IMR-90 (cell line): ENCODE measurements around the gene HSPB1. TPM values are rescaled to one million over a fixed set of nuclear protein-coding genes. Genes with fewer than 3 reads are reported as not detected.

ENCODE experiments used
- ATAC-seq: fragments of 200-7000 bp; cut with Tn5 transposase; 2 replicates; pipeline ENCODE4 v1.9.1; 2020; ENCODE audit warnings: low read depth, mild to moderate bottlenecking, moderate library complexity
- BruUV-seq: library from RNA; stranded (reverse); fragments of 400-500 nt; replicated peaks from 2 replicates; lab custom pipeline; 2021; lab: Mats Ljungman, UMichigan
- CTCF ChIA-PET: fragments of 300-600 bp; formaldehyde crosslinking; extraction: SDS; loops from one replicate; lab custom pipeline; 2021; ENCODE audit warnings: antibody characterized with exemption; lab: Yijun Ruan, JAX
- POLR2A ChIA-PET: fragments of 300-600 bp; sonication (Branson Sonifier 250); formaldehyde crosslinking; loops from one replicate; lab custom pipeline; 2022; ENCODE audit warnings: antibody characterized with exemption; ENCODE audit not compliant: unreplicated experiment; lab: Charles Lee
- DNase-seq: peaks from one replicate; pipeline ENCODE4 v3.0.0; 2013
- H2AFZ ChIP-seq: replicated peaks from 2 replicates; pipeline ENCODE3; 2013; ENCODE audit warnings: low read length, mild to moderate bottlenecking; ENCODE audit not compliant: poor library complexity
- H2AK5ac ChIP-seq: 2 replicates; pipeline ENCODE4 v1.6.1; 2013; ENCODE audit warnings: low read depth, low read length, inconsistent platforms
- H2AK9ac ChIP-seq: replicated peaks from 2 replicates; pipeline ENCODE3; 2013; ENCODE audit warnings: mild to moderate bottlenecking, low read depth, low read length, moderate library complexity; ENCODE audit not compliant: poor library complexity
- H2BK120ac ChIP-seq: 2 replicates; pipeline ENCODE4 v1.6.1; 2013; ENCODE audit warnings: low read depth, low read length, inconsistent platforms
- H2BK15ac ChIP-seq: 3 replicates; pipeline ENCODE4 v1.6.1; 2013; ENCODE audit warnings: low read depth, low read length, inconsistent platforms
- H2BK20ac ChIP-seq: 2 replicates; pipeline ENCODE4 v1.6.1; 2013; ENCODE audit warnings: low read depth, mild to moderate bottlenecking, inconsistent platforms, low read length, moderate library complexity
- H2BK5ac ChIP-seq: 2 replicates; pipeline ENCODE4 v1.6.1; 2013; ENCODE audit warnings: mild to moderate bottlenecking, low read depth, low read length, inconsistent platforms; ENCODE audit not compliant: poor library complexity, severe bottlenecking
- H3K14ac ChIP-seq: replicated peaks from 2 replicates; pipeline ENCODE4 v1.6.1; 2013; ENCODE audit warnings: low read depth, low read length, inconsistent platforms
- H3K18ac ChIP-seq: 2 replicates; pipeline ENCODE4 v1.6.1; 2013; ENCODE audit warnings: low read depth, low read length, control low read depth
- H3K23ac ChIP-seq: 2 replicates; pipeline ENCODE4 v1.6.1; 2013; ENCODE audit warnings: low read depth, low read length, inconsistent platforms
- H3K27ac ChIP-seq: 2 replicates; pipeline ENCODE4 v1.5.1; 2013; ENCODE audit warnings: mild to moderate bottlenecking, control low read depth, low read length; ENCODE audit not compliant: insufficient read depth
- H3K27me3 ChIP-seq: 2 replicates; pipeline ENCODE4 v1.6.1; 2013; ENCODE audit warnings: low read length; ENCODE audit not compliant: control insufficient read depth, insufficient read depth
- H3K36me3 ChIP-seq: 2 replicates; pipeline ENCODE4 v1.6.1; 2013; ENCODE audit warnings: low read length, mixed read lengths; ENCODE audit not compliant: control insufficient read depth, insufficient read depth
- H3K4ac ChIP-seq: 2 replicates; pipeline ENCODE4 v1.6.1; 2013; ENCODE audit warnings: low read depth, low read length, inconsistent platforms
- H3K4me1 ChIP-seq: 2 replicates; pipeline ENCODE4 v1.6.1; 2013; ENCODE audit warnings: low read length, mixed read lengths; ENCODE audit not compliant: control insufficient read depth, insufficient read depth
- H3K4me2 ChIP-seq: 2 replicates; pipeline ENCODE4 v1.6.1; 2013; ENCODE audit warnings: low read depth, mild to moderate bottlenecking, control low read depth, low read length, moderate library complexity
- H3K4me3 ChIP-seq: 2 replicates; pipeline ENCODE4 v1.5.1; 2013; ENCODE audit warnings: low read depth, mild to moderate bottlenecking, control low read depth, low read length, moderate library complexity; ENCODE audit not compliant: insufficient read depth
- H3K56ac ChIP-seq: 2 replicates; pipeline ENCODE4 v1.6.1; 2013; ENCODE audit warnings: low read length, inconsistent platforms; ENCODE audit not compliant: insufficient read depth; ENCODE audit errors: extremely low read depth
- H3K79me1 ChIP-seq, 2 experiments: 2 replicates each; pipeline ENCODE4 v1.6.1; 2013; ENCODE audit warnings: low read length in 2 of 2, inconsistent platforms in 1 of 2, low read depth in 1 of 2
- H3K9ac ChIP-seq: 2 replicates; pipeline ENCODE4 v1.6.1; 2013; ENCODE audit warnings: low read depth, low read length, control low read depth
- H3K9me1 ChIP-seq: 2 replicates; pipeline ENCODE4 v1.6.1; 2013; ENCODE audit warnings: low read length, inconsistent platforms; ENCODE audit not compliant: insufficient read depth
- H3K9me3 ChIP-seq: 2 replicates; pipeline ENCODE4 v1.6.1; 2013; ENCODE audit warnings: low read length; ENCODE audit not compliant: control insufficient read depth, insufficient read depth
- H4K20me1 ChIP-seq: 2 replicates; pipeline ENCODE4 v1.6.1; 2013; ENCODE audit warnings: low read length, inconsistent platforms; ENCODE audit not compliant: insufficient read depth
- H4K5ac ChIP-seq: 2 replicates; pipeline ENCODE4 v1.6.1; 2013; ENCODE audit warnings: mild to moderate bottlenecking, low read depth, low read length, control low read depth
- H4K8ac ChIP-seq, 2 experiments: 2 replicates each; pipeline ENCODE4 v1.6.1; 2013; ENCODE audit warnings: low read depth in 2 of 2, low read length in 2 of 2, control low read depth in 1 of 2, inconsistent platforms in 1 of 2
- H4K91ac ChIP-seq: 2 replicates; pipeline ENCODE4 v1.6.1; 2013; ENCODE audit warnings: low read depth, low read length, inconsistent platforms; ENCODE audit not compliant: insufficient read depth
- BHLHE40 ChIP-seq: fragments of 150-350 bp; IDR thresholded peaks from 2 replicates; pipeline ENCODE4 v1.6.1; 2016; ENCODE audit warnings: mild to moderate bottlenecking, low read depth, low read length
- CEBPB ChIP-seq: IDR thresholded peaks from 2 replicates; pipeline ENCODE4 v1.6.1; 2012; ENCODE audit warnings: low read depth, low read length, improper control_type of control experiment
- CHD1 ChIP-seq: IDR thresholded peaks from 2 replicates; pipeline ENCODE4 v1.6.1; 2012; ENCODE audit warnings: low read depth, low read length, improper control_type of control experiment
- MAFK ChIP-seq: IDR thresholded peaks from 2 replicates; pipeline ENCODE4 v1.6.1; 2012; ENCODE audit warnings: low read depth, low read length, improper control_type of control experiment
- MAZ ChIP-seq: IDR thresholded peaks from 2 replicates; pipeline ENCODE4 v1.6.1; 2012; ENCODE audit warnings: low read depth, mild to moderate bottlenecking, low read length, improper control_type of control experiment, moderate library complexity, borderline replicate concordance
- NFE2L2 ChIP-seq: fragments of 150-350 bp; IDR thresholded peaks from 2 replicates; pipeline ENCODE4 v1.6.1; 2016; ENCODE audit warnings: low read depth, mild to moderate bottlenecking, low read length
- RAD21 ChIP-seq: IDR thresholded peaks from 2 replicates; pipeline ENCODE4 v1.6.1; 2012; ENCODE audit warnings: low read length, improper control_type of control experiment
- SMC3 ChIP-seq: fragments of 150-350 bp; IDR thresholded peaks from 2 replicates; pipeline ENCODE4 v1.6.1; 2016; ENCODE audit warnings: low read depth, mild to moderate bottlenecking, antibody characterized with exemption, low read length, moderate library complexity
- WGBS, 2 experiments: methylation state at CpG; one replicate each; pipeline versions ENCODE4 v1.1.5 to v1.1.7; 2013; ENCODE audit warnings: missing lambda C conversion rate in 2 of 2; ENCODE audit not compliant: insufficient read length in 1 of 2; ENCODE audit errors: extremely low coverage in 2 of 2; 5-methylcytosine and 5-hydroxymethylcytosine counted together
- dilution Hi-C: fragments of 300-500 bp; cut with HindIII; formaldehyde crosslinking; loops from one replicate; pipeline ENCODE4 v1.14.3; 2018; ENCODE audit warnings: low sequenced_read_pairs; ENCODE audit not compliant: unreplicated experiment
- in situ Hi-C: fragments of 300-500 bp; cut with MboI; formaldehyde crosslinking; loops from 3 replicates; pipeline ENCODE4 v1.14.3; 2019; ENCODE audit warnings: low sequenced_read_pairs, inconsistent platforms, mixed read lengths
- intact Hi-C: fragments of 100-400 bp; cut with micrococcal nuclease; formaldehyde crosslinking; loops from 2 replicates; pipeline ENCODE4 v1.10.0; 2022
- polyA plus RNA-seq, 3 experiments: library from polyadenylated mRNA; depleted of rRNA; stranded (reverse); fragments of >200 nt; gene quantifications; 2 replicates each; pipeline ENCODE4 v1.2.3, GENCODE V29; 2012; ENCODE audit warnings: low replicate concordance in 1 of 3
- total RNA-seq: library from RNA; depleted of rRNA; stranded (reverse); fragments of >200 nt; gene quantifications from 2 replicates; pipeline ENCODE4 v1.2.3, GENCODE V29; 2012
- TF ChIP-seq, protein P1 (sequence below): fragments of 150-350 bp; IDR thresholded peaks from 2 replicates; pipeline ENCODE4 v1.6.1; 2016; ENCODE audit warnings: low read depth, mild to moderate bottlenecking, low read length, moderate library complexity, borderline replicate concordance

The HSPB1 gene
- total and polyA plus RNA-seq, 2 of the 4 experiments (the other 2 are of a cell fraction): 33.2 to 1,363 TPM

DNA sequence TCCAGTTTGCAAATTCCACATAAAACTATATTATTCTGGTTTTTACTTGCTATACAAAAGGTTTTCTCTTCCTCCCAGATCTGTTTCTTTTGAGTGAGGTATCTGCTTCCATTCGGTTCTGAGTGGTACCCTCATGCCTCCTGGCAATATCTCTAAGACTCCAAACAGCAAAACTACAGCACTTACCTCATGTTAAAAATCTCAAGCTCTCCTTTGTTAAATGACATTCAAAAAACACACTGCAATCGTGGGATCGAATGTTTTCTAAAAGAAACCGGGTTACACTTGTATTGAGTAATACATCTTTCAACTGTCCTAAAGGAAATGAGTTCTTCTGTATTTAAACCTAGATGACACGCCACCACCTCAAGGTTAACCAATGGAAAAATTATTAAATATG is 45.2 kb downstream of the HSPB1 start:
- DNase-seq (no peak), ATAC-seq (no peak)
- Histone ChIP-seq H3K4me3 (no peak overlapping the region), H3K23ac (no peak overlapping the region), H4K20me1 (peaks cover 98% of the 10 kb centered on the region), H3K27ac (no peak overlapping the region), H3K9me3 (no peaks in the 10 kb centered on the region), H3K18ac (no peak overlapping the region), H3K56ac (no peak overlapping the region), H4K8ac (no peak overlapping the region), H3K4me2 (no peak overlapping the region), H3K14ac (no peak overlapping the region), H2AK5ac (no peak overlapping the region), H2BK120ac (no peak overlapping the region), H3K9me1 (peaks cover 32% of the 10 kb centered on the region), H3K36me3 (peaks cover 62% of the 10 kb centered on the region), H2AFZ (no peak overlapping the region), H3K4ac (no peak overlapping the region), H3K9ac (no peak overlapping the region), H3K79me1 (peaks cover 15 to 73% of the 10 kb centered on the region in 2 experiments), H2BK20ac (no peak overlapping the region), H2AK9ac (no peak overlapping the region), H3K27me3 (no peaks in the 10 kb centered on the region), H2BK15ac (no peak overlapping the region), H3K4me1 (peaks cover 11% of the 10 kb centered on the region), H4K5ac (no peak overlapping the region), H4K91ac (no peak overlapping the region), H2BK5ac (no peak overlapping the region)
- in situ Hi-C loops (no loop called here), intact Hi-C loops (no loop called here), dilution Hi-C loops (no loop called here)
- ChIA-PET POLR2A (no interaction called here), CTCF (interaction anchor here (0.6 kb wide), 2 partner anchors 15 to 570 kb away, joined by 3 to 4 read pairs; no protein-coding TSS in a partner anchor)
- TF ChIP-seq CHD1 (no peak), MAFK (no peak), MAZ (no peak), CEBPB (no peak), SMC3 (no peak), RAD21 (no peak), BHLHE40 (no peak), NFE2L2 (no peak)
- TF ChIP-seq, protein P1, sequence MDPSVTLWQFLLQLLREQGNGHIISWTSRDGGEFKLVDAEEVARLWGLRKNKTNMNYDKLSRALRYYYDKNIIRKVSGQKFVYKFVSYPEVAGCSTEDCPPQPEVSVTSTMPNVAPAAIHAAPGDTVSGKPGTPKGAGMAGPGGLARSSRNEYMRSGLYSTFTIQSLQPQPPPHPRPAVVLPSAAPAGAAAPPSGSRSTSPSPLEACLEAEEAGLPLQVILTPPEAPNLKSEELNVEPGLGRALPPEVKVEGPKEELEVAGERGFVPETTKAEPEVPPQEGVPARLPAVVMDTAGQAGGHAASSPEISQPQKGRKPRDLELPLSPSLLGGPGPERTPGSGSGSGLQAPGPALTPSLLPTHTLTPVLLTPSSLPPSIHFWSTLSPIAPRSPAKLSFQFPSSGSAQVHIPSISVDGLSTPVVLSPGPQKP: no peak
- no CpG with 5 or more reads among the region's 5 CpGs for WGBS, 2 experiments
- BruUV-seq: no TSS peak
